ENCODE results near the gene CHST11.

The CHST11 gene

GRCh38 chr12:104721039-104721405 lies 264.3 kb downstream of the CHST11 start:
- DNase-seq (ENCODE audit: low spot score), result no peak

GRCh38 chr12:104721936-104722335 lies 265.2 kb downstream of the CHST11 start:
- DNase-seq (ENCODE audit: low spot score), result no peak

- no peak for DNase-seq (ENCODE audit: low spot score)
These were observed 266.1 kb downstream of the CHST11 start for GRCh38 chr12:104722601-104723534.

GRCh38 chr12:104723895-104724294 lies 267.1 kb downstream of the CHST11 start:
- no peak for DNase-seq (ENCODE audit: low spot score)

GRCh38 chr12:104724992-104725585 lies 268.3 kb downstream of the CHST11 start:
- no peak for DNase-seq (ENCODE audit: low spot score)

- DNase-seq (ENCODE audit: low spot score), result no peak
These were observed 268.9 kb downstream of the CHST11 start for GRCh38 chr12:104725610-104726009.

GRCh38 chr12:104727726-104728465 lies 271.1 kb downstream of the CHST11 start:
- no peak for DNase-seq (ENCODE audit: low spot score)

- DNase-seq (ENCODE audit: low spot score), result no peak
These were observed 272.3 kb downstream of the CHST11 start for GRCh38 chr12:104729091-104729490.

GRCh38 chr12:104729610-104730446 lies 273.1 kb downstream of the CHST11 start:
- DNase-seq (ENCODE audit: low spot score), result no peak

GRCh38 chr12:104730763-104731162 lies 274.0 kb downstream of the CHST11 start:
- DNase-seq (ENCODE audit: low spot score), result no peak

- DNase-seq (ENCODE audit: low spot score), result no peak
These were observed 277.0 kb downstream of the CHST11 start for GRCh38 chr12:104733717-104734175.

- DNase-seq (ENCODE audit: low spot score), result no peak
These were observed 277.9 kb downstream of the CHST11 start for GRCh38 chr12:104734541-104735095.

- no peak for DNase-seq (ENCODE audit: low spot score)
These were observed 279.1 kb downstream of the CHST11 start for GRCh38 chr12:104735801-104736200.

- DNase-seq (ENCODE audit: low spot score), result no peak
These were observed 279.6 kb downstream of the CHST11 start for GRCh38 chr12:104736307-104736706.

- no peak for DNase-seq (ENCODE audit: low spot score)
These were observed 280.4 kb downstream of the CHST11 start for GRCh38 chr12:104737113-104737512.

GRCh38 chr12:104737791-104738301 lies 281.1 kb downstream of the CHST11 start:
- DNase-seq (ENCODE audit: low spot score), result no peak

GRCh38 chr12:104738331-104738730 lies 281.6 kb downstream of the CHST11 start:
- no peak for DNase-seq (ENCODE audit: low spot score)

- no peak for DNase-seq (ENCODE audit: low spot score)
These were observed 282.3 kb downstream of the CHST11 start for GRCh38 chr12:104738776-104739642.

- DNase-seq (ENCODE audit: low spot score), result no peak
These were observed 283.9 kb downstream of the CHST11 start for GRCh38 chr12:104740668-104741067.

GRCh38 chr12:104741077-104741476 lies 284.3 kb downstream of the CHST11 start:
- DNase-seq (ENCODE audit: low spot score), result no peak
